Spleen (tissue), 7 donors: ENCODE results near the gene ZMIZ1.

Source experiments
- POLR2AphosphoS5 ChIP-seq, 3 donors: sonication (generic); formaldehyde crosslinking; IDR thresholded peaks; one replicate each; pipeline ENCODE4 v1.5.1; 2017; ENCODE audit warnings: antibody characterized with exemption in 3 of 3
- TF ChIP-seq, protein P1 (sequence below), 11 experiments: fragments of 200-600 bp in 7 of 11; fragments of 450-650 bp in 4 of 11; sonication (generic) in 4 of 11; IDR thresholded peaks in 8 of 11; conservative IDR thresholded peaks in 3 of 11; 1 replicate in 7 of 11; 2 replicates in 4 of 11; pipeline versions ENCODE4 v1.4.0 to v1.8.0; 2016 to 2021; ENCODE audit warnings: antibody characterized with exemption in 11 of 11, inconsistent platforms in 4 of 11, mild to moderate bottlenecking in 1 of 11
- donor health status: DM: no; HTN: no; CAD: no; lungs with moderate emphysema.
- donor health status: DM: no; HTN: no; CAD: no.
- donor health status: DM: no; HTN: no; CAD: no.

DNA sequence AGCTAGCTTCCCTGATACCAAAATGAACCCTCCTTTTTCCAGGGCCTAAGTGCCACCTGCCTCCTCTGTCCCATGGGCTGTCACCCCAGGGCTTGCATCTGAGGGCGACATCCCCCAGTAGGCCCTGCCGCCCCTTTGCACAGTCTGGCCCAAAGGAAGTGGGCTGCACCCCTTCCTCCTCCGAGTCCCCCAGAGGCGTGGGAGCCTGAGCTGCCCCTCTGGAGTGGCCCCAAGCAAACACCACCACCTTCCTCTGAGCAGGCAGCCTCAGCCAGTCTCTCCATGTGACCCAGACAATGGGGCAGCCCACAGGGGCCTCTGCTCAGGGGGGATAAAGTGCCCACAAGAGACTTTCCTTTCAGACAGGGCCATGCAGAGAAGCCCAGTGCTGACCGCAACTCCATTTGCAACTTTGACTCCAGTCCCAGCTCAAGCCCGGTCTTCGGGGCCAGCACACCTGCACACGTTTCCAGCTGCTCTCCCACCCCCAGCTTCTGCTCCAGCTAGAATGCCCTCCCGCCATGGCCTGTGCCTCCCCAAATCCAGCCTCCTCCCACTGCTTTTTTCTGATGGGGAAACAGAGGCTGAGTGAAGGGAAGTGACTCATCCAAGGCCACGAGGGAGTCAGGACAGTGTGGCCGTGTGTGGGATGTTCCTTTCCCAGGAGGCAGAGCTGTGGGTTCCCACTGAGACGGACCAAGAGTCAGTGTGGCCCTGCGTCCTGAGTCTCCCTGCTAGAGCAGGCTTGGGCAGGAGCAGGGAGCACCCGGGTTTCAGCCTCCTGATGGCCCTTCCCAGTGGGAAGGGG, 111.9 kb downstream of the ZMIZ1 start:
- TF ChIP-seq, protein P1, sequence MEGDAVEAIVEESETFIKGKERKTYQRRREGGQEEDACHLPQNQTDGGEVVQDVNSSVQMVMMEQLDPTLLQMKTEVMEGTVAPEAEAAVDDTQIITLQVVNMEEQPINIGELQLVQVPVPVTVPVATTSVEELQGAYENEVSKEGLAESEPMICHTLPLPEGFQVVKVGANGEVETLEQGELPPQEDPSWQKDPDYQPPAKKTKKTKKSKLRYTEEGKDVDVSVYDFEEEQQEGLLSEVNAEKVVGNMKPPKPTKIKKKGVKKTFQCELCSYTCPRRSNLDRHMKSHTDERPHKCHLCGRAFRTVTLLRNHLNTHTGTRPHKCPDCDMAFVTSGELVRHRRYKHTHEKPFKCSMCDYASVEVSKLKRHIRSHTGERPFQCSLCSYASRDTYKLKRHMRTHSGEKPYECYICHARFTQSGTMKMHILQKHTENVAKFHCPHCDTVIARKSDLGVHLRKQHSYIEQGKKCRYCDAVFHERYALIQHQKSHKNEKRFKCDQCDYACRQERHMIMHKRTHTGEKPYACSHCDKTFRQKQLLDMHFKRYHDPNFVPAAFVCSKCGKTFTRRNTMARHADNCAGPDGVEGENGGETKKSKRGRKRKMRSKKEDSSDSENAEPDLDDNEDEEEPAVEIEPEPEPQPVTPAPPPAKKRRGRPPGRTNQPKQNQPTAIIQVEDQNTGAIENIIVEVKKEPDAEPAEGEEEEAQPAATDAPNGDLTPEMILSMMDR (IDR thresholded peaks at IDR 0.05 in 8 of 11, conservative IDR thresholded peaks at IDR 0.05 in 3 of 11), result no peak
- TF ChIP-seq POLR2AphosphoS5 (IDR thresholded peaks at IDR 0.05), result peak in 1 of 3 donors; percentile 7
